HEK293 (cell line): Measurements from ENCODE around the gene TMEM161B.
A peak's percentile ranks its signal among the peaks of the same experiment; 100 is the strongest.

Source experiments
- ELK4 ChIP-seq: IDR thresholded peaks from 2 replicates; pipeline ENCODE4 v1.6.1; 2011; ENCODE audit warnings: mild to moderate bottlenecking, low read depth, low read length, borderline replicate concordance
- GLI4 ChIP-seq: fragments of 450-650 bp; formaldehyde crosslinking; IDR thresholded peaks from 2 replicates; pipeline ENCODE4 v1.5.1; 2016; ENCODE audit warnings: missing biosample characterization, missing genetic modification characterization
- GLIS1 ChIP-seq: fragments of 450-650 bp; formaldehyde crosslinking; IDR thresholded peaks from 2 replicates; pipeline ENCODE4 v1.5.1; 2016; ENCODE audit warnings: missing biosample characterization, missing genetic modification characterization
- KLF7 ChIP-seq: fragments of 450-650 bp; formaldehyde crosslinking; IDR thresholded peaks from 2 replicates; pipeline ENCODE4 v1.5.1; 2016; ENCODE audit warnings: missing biosample characterization, missing genetic modification characterization, borderline replicate concordance
- MEIS1 ChIP-seq: sonication (generic); formaldehyde crosslinking; IDR thresholded peaks from 2 replicates; pipeline ENCODE4 v1.8.1; 2022; ENCODE audit warnings: missing genetic modification reagents, mild to moderate bottlenecking, borderline replicate concordance
- PRDM1 ChIP-seq: fragments of 450-650 bp; formaldehyde crosslinking; IDR thresholded peaks from 2 replicates; pipeline ENCODE4; 2016; ENCODE audit warnings: missing biosample characterization, missing genetic modification characterization
- SP2 ChIP-seq: fragments of 450-650 bp; formaldehyde crosslinking; IDR thresholded peaks from 2 replicates; pipeline ENCODE4 v1.5.1; 2016; ENCODE audit warnings: missing biosample characterization, missing genetic modification characterization
- YY2 ChIP-seq: fragments of 450-650 bp; formaldehyde crosslinking; IDR thresholded peaks from 2 replicates; pipeline ENCODE4 v1.5.1; 2016; ENCODE audit warnings: missing biosample characterization, missing genetic modification characterization
- ZFHX2 ChIP-seq: fragments of 450-650 bp; formaldehyde crosslinking; conservative IDR thresholded peaks from 2 replicates; pipeline ENCODE4 v1.5.1; 2016; ENCODE audit warnings: missing biosample characterization, missing genetic modification characterization
- ZFP3 ChIP-seq: fragments of 450-650 bp; formaldehyde crosslinking; IDR thresholded peaks from 2 replicates; pipeline ENCODE4 v1.5.1; 2016; ENCODE audit warnings: low read depth, missing biosample characterization, missing genetic modification characterization
- ZNF138 ChIP-seq: fragments of 450-650 bp; formaldehyde crosslinking; IDR thresholded peaks from 2 replicates; pipeline ENCODE4 v1.5.1; 2016; ENCODE audit warnings: missing biosample characterization, missing genetic modification characterization, borderline replicate concordance
- ZNF140 ChIP-seq: fragments of 450-650 bp; formaldehyde crosslinking; IDR thresholded peaks from 2 replicates; pipeline ENCODE4 v1.5.1; 2016; ENCODE audit warnings: missing biosample characterization, missing genetic modification characterization
- ZNF19 ChIP-seq: fragments of 450-650 bp; formaldehyde crosslinking; IDR thresholded peaks from 2 replicates; pipeline ENCODE4; 2016; ENCODE audit warnings: missing biosample characterization, missing genetic modification characterization, low read depth
- ZNF2 ChIP-seq: fragments of 450-650 bp; formaldehyde crosslinking; IDR thresholded peaks from 2 replicates; pipeline ENCODE4 v1.5.1; 2016; ENCODE audit warnings: missing biosample characterization, missing genetic modification characterization
- ZNF248 ChIP-seq: fragments of 450-650 bp; formaldehyde crosslinking; IDR thresholded peaks from 2 replicates; pipeline ENCODE4 v1.5.1; 2017; ENCODE audit warnings: missing biosample characterization, missing genetic modification characterization
- ZNF292 ChIP-seq: fragments of 450-650 bp; formaldehyde crosslinking; IDR thresholded peaks from 2 replicates; pipeline ENCODE4 v1.5.1; 2016; ENCODE audit warnings: low read depth, missing biosample characterization, missing genetic modification characterization, borderline replicate concordance
- ZNF48 ChIP-seq: fragments of 450-650 bp; formaldehyde crosslinking; IDR thresholded peaks from 2 replicates; pipeline ENCODE4 v1.5.1; 2016; ENCODE audit warnings: missing biosample characterization, missing genetic modification characterization
- ZNF501 ChIP-seq: fragments of 450-650 bp; formaldehyde crosslinking; IDR thresholded peaks from 2 replicates; pipeline ENCODE4 v1.5.1; 2016; ENCODE audit warnings: missing biosample characterization, missing genetic modification characterization
- ZNF555 ChIP-seq: fragments of 450-650 bp; formaldehyde crosslinking; conservative IDR thresholded peaks from 2 replicates; pipeline ENCODE4 v1.5.1; 2017; ENCODE audit warnings: missing biosample characterization, mild to moderate bottlenecking, missing genetic modification characterization, inconsistent platforms
- ZNF610 ChIP-seq: fragments of 450-650 bp; formaldehyde crosslinking; IDR thresholded peaks from 2 replicates; pipeline ENCODE4 v1.5.1; 2016; ENCODE audit warnings: missing biosample characterization, missing genetic modification characterization, borderline replicate concordance
- ZNF624 ChIP-seq: fragments of 450-650 bp; formaldehyde crosslinking; IDR thresholded peaks from 2 replicates; pipeline ENCODE4 v1.5.1; 2017; ENCODE audit warnings: missing biosample characterization, missing genetic modification characterization
- ZNF658 ChIP-seq: fragments of 450-650 bp; formaldehyde crosslinking; IDR thresholded peaks from 2 replicates; pipeline ENCODE4; 2016; ENCODE audit warnings: missing biosample characterization, missing genetic modification characterization
- ZNF664 ChIP-seq: fragments of 450-650 bp; formaldehyde crosslinking; IDR thresholded peaks from 2 replicates; pipeline ENCODE4 v1.5.1; 2016; ENCODE audit warnings: missing biosample characterization, missing genetic modification characterization
- ZNF670 ChIP-seq: fragments of 450-650 bp; formaldehyde crosslinking; IDR thresholded peaks from 2 replicates; pipeline ENCODE4 v1.5.1; 2016; ENCODE audit warnings: missing biosample characterization, missing genetic modification characterization, low read depth
- ZNF747 ChIP-seq: fragments of 450-650 bp; formaldehyde crosslinking; IDR thresholded peaks from 2 replicates; pipeline ENCODE4 v1.5.1; 2016; ENCODE audit warnings: missing biosample characterization, missing genetic modification characterization
- ZNF785 ChIP-seq: fragments of 450-650 bp; formaldehyde crosslinking; IDR thresholded peaks from 2 replicates; pipeline ENCODE4 v1.5.1; 2016; ENCODE audit warnings: missing biosample characterization, missing genetic modification characterization
- ZNF843 ChIP-seq: fragments of 450-650 bp; formaldehyde crosslinking; IDR thresholded peaks from 2 replicates; pipeline ENCODE4 v1.5.1; 2016; ENCODE audit warnings: missing biosample characterization, missing genetic modification characterization
- ZSCAN23 ChIP-seq: fragments of 450-650 bp; formaldehyde crosslinking; IDR thresholded peaks from 2 replicates; pipeline ENCODE4 v1.5.1; 2016; ENCODE audit warnings: missing biosample characterization, missing genetic modification characterization
- ZSCAN30 ChIP-seq: fragments of 450-650 bp; IDR thresholded peaks from 2 replicates; pipeline ENCODE4 v1.5.1; 2018; ENCODE audit warnings: missing biosample characterization, mild to moderate bottlenecking, missing genetic modification characterization, moderate library complexity
- TF ChIP-seq, protein P1 (sequence below): fragments of 450-650 bp; formaldehyde crosslinking; IDR thresholded peaks from 2 replicates; pipeline ENCODE4 v1.5.1; 2016; ENCODE audit warnings: missing biosample characterization, missing genetic modification characterization
- TF ChIP-seq, protein P2 (sequence below): fragments of 450-650 bp; formaldehyde crosslinking; IDR thresholded peaks from 2 replicates; pipeline ENCODE4 v1.5.1; 2016; ENCODE audit warnings: missing biosample characterization, missing genetic modification characterization
- TF ChIP-seq, protein P3 (sequence below): fragments of 450-650 bp; formaldehyde crosslinking; IDR thresholded peaks from 2 replicates; pipeline ENCODE4 v1.5.1; 2016; ENCODE audit warnings: missing biosample characterization, missing genetic modification characterization
- TF ChIP-seq, protein P4 (sequence below): fragments of 450-650 bp; formaldehyde crosslinking; IDR thresholded peaks from 2 replicates; pipeline ENCODE4 v1.5.1; 2016; ENCODE audit warnings: missing biosample characterization, missing genetic modification characterization

TMEM161B gene

GRCh38 chr5:88268385-88269184 lies at the start of gene TMEM161B (continued):
- TF ChIP-seq ELK4: no peak
- TF ChIP-seq, protein P1, sequence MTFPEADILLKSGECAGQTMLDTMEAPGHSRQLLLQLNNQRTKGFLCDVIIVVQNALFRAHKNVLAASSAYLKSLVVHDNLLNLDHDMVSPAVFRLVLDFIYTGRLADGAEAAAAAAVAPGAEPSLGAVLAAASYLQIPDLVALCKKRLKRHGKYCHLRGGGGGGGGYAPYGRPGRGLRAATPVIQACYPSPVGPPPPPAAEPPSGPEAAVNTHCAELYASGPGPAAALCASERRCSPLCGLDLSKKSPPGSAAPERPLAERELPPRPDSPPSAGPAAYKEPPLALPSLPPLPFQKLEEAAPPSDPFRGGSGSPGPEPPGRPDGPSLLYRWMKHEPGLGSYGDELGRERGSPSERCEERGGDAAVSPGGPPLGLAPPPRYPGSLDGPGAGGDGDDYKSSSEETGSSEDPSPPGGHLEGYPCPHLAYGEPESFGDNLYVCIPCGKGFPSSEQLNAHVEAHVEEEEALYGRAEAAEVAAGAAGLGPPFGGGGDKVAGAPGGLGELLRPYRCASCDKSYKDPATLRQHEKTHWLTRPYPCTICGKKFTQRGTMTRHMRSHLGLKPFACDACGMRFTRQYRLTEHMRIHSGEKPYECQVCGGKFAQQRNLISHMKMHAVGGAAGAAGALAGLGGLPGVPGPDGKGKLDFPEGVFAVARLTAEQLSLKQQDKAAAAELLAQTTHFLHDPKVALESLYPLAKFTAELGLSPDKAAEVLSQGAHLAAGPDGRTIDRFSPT (tag by site-specific recombination): no peak
- peak; percentile 78 for TF ChIP-seq ZNF2 (tag by site-specific recombination)
- no peak for TF ChIP-seq ZFP3 (tag by site-specific recombination)
- no peak for TF ChIP-seq ZNF624 (tag by site-specific recombination)
- TF ChIP-seq ZNF785 (tag by site-specific recombination): peak; percentile 64; the same call in 1 of the 2 replicates
- TF ChIP-seq ZFHX2: peak; percentile 99
- TF ChIP-seq MEIS1: no peak
- TF ChIP-seq ZNF48: no peak
- TF ChIP-seq ZNF19 (tag by site-specific recombination): no peak
- TF ChIP-seq ZNF843 (tag by site-specific recombination): no peak
- TF ChIP-seq SP2 (tag by site-specific recombination): peak; percentile 96
- no peak for TF ChIP-seq ZNF140 (tag by site-specific recombination)
- no peak for TF ChIP-seq YY2
- no peak for TF ChIP-seq GLI4 (tag by site-specific recombination)
- no peak for TF ChIP-seq ZNF248 (tag by site-specific recombination)
- no peak for TF ChIP-seq ZNF138 (tag by site-specific recombination)
- peak; percentile 85 for TF ChIP-seq GLIS1 (tag by site-specific recombination)
- no peak for TF ChIP-seq ZNF555
- no peak for TF ChIP-seq ZNF747 (tag by site-specific recombination)
- TF ChIP-seq ZNF670 (tag by site-specific recombination): no peak
- TF ChIP-seq ZSCAN30 (tag by site-specific recombination): no peak
- no peak for TF ChIP-seq KLF7 (tag by site-specific recombination)
- no peak for TF ChIP-seq ZNF664 (tag by site-specific recombination)
- no peak for TF ChIP-seq ZNF610 (tag by site-specific recombination)
- TF ChIP-seq ZNF658 (tag by site-specific recombination): no peak
- TF ChIP-seq ZNF292 (tag by site-specific recombination): no peak
- TF ChIP-seq, protein P2, sequence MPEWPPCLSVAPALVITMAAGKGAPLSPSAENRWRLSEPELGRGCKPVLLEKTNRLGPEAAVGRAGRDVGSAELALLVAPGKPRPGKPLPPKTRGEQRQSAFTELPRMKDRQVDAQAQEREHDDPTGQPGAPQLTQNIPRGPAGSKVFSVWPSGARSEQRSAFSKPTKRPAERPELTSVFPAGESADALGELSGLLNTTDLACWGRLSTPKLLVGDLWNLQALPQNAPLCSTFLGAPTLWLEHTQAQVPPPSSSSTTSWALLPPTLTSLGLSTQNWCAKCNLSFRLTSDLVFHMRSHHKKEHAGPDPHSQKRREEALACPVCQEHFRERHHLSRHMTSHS (tag by site-specific recombination): no peak
- TF ChIP-seq, protein P3, sequence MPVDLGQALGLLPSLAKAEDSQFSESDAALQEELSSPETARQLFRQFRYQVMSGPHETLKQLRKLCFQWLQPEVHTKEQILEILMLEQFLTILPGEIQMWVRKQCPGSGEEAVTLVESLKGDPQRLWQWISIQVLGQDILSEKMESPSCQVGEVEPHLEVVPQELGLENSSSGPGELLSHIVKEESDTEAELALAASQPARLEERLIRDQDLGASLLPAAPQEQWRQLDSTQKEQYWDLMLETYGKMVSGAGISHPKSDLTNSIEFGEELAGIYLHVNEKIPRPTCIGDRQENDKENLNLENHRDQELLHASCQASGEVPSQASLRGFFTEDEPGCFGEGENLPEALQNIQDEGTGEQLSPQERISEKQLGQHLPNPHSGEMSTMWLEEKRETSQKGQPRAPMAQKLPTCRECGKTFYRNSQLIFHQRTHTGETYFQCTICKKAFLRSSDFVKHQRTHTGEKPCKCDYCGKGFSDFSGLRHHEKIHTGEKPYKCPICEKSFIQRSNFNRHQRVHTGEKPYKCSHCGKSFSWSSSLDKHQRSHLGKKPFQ: no peak
- peak; percentile 87 for TF ChIP-seq ZNF501
- no peak for TF ChIP-seq ZSCAN23 (tag by site-specific recombination)
- TF ChIP-seq, protein P4, sequence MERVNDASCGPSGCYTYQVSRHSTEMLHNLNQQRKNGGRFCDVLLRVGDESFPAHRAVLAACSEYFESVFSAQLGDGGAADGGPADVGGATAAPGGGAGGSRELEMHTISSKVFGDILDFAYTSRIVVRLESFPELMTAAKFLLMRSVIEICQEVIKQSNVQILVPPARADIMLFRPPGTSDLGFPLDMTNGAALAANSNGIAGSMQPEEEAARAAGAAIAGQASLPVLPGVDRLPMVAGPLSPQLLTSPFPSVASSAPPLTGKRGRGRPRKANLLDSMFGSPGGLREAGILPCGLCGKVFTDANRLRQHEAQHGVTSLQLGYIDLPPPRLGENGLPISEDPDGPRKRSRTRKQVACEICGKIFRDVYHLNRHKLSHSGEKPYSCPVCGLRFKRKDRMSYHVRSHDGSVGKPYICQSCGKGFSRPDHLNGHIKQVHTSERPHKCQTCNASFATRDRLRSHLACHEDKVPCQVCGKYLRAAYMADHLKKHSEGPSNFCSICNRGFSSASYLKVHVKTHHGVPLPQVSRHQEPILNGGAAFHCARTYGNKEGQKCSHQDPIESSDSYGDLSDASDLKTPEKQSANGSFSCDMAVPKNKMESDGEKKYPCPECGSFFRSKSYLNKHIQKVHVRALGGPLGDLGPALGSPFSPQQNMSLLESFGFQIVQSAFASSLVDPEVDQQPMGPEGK: peak; percentile 70; the same call in 1 of the 2 replicates
- TF ChIP-seq PRDM1 (tag by site-specific recombination): no peak
